HEK293 (cell line): Measurements from ENCODE around the gene KCNIP4.

ENCODE experiments used
- CTCF ChIA-PET: fragments of 350-600 bp; formaldehyde crosslinking; extraction: SDS; loops from one replicate; lab custom pipeline; 2021; ENCODE audit warnings: antibody characterized with exemption; lab: Yijun Ruan, JAX
- POLR2A ChIA-PET: fragments of 300-600 bp; formaldehyde crosslinking; extraction: SDS; loops from one replicate; lab custom pipeline; 2020; ENCODE audit warnings: antibody characterized with exemption, inconsistent platforms; lab: Yijun Ruan, JAX
- H3K27ac ChIP-seq: fragments of 200-500 bp; sonication (Bioruptor generic); 2 replicates; pipeline ENCODE4 v1.5.1; 2014; ENCODE audit warnings: low read depth, low read length, control low read depth, inconsistent platforms; ENCODE audit errors: extremely low read depth
- H3K36me3 ChIP-seq, 2 experiments: fragments of 200-500 bp in 1 of 2; sonication (Bioruptor generic) in 1 of 2; 1 replicate in 1 of 2; 2 replicates in 1 of 2; pipeline ENCODE4 v1.5.1; 2014 to 2017; ENCODE audit warnings: inconsistent platforms in 2 of 2, low read length in 2 of 2; ENCODE audit not compliant: control insufficient read depth in 2 of 2, insufficient read depth in 1 of 2
- H3K4me1 ChIP-seq: fragments of 200-500 bp; sonication (Bioruptor generic); 2 replicates; pipeline ENCODE4 v1.5.1; 2014; ENCODE audit warnings: mild to moderate bottlenecking, low read length, inconsistent platforms; ENCODE audit not compliant: control insufficient read depth, insufficient read depth
- H3K4me3 ChIP-seq: 2 replicates; pipeline ENCODE4 v1.5.1; 2011; ENCODE audit warnings: low read depth, mild to moderate bottlenecking, control low read depth, low read length, moderate library complexity
- H3K9me3 ChIP-seq: fragments of 200-500 bp; sonication (Bioruptor generic); 2 replicates; pipeline ENCODE4 v1.5.1; 2014; ENCODE audit warnings: low read depth, low read length, inconsistent platforms; ENCODE audit not compliant: control insufficient read depth, insufficient read depth
- EGR2 ChIP-seq: fragments of 450-650 bp; formaldehyde crosslinking; IDR thresholded peaks from 2 replicates; pipeline ENCODE4 v1.5.1; 2016; ENCODE audit warnings: low read depth, missing biosample characterization, missing genetic modification characterization
- MZF1 ChIP-seq: fragments of 450-650 bp; formaldehyde crosslinking; IDR thresholded peaks from 2 replicates; pipeline ENCODE4 v1.5.1; 2017; ENCODE audit warnings: missing biosample characterization, missing genetic modification characterization, borderline replicate concordance
- YY1 ChIP-seq: fragments of 450-650 bp; formaldehyde crosslinking; IDR thresholded peaks from 2 replicates; pipeline ENCODE4 v1.5.1; 2018; ENCODE audit warnings: missing biosample characterization, missing genetic modification characterization
- ZBTB21 ChIP-seq: fragments of 450-650 bp; formaldehyde crosslinking; IDR thresholded peaks from 2 replicates; pipeline ENCODE4 v1.5.1; 2017; ENCODE audit warnings: missing biosample characterization, missing genetic modification characterization
- ZBTB7A ChIP-seq: fragments of 450-650 bp; formaldehyde crosslinking; IDR thresholded peaks from 2 replicates; pipeline ENCODE4 v1.5.1; 2016; ENCODE audit warnings: low read depth, missing biosample characterization, missing genetic modification characterization
- ZFHX2 ChIP-seq: fragments of 450-650 bp; formaldehyde crosslinking; conservative IDR thresholded peaks from 2 replicates; pipeline ENCODE4 v1.5.1; 2016; ENCODE audit warnings: missing biosample characterization, missing genetic modification characterization
- ZNF155 ChIP-seq: fragments of 450-650 bp; formaldehyde crosslinking; IDR thresholded peaks from 2 replicates; pipeline ENCODE4 v1.5.1; 2016; ENCODE audit warnings: missing biosample characterization, missing genetic modification characterization
- ZNF169 ChIP-seq: fragments of 450-650 bp; formaldehyde crosslinking; IDR thresholded peaks from 2 replicates; pipeline ENCODE4 v1.5.1; 2016; ENCODE audit warnings: missing biosample characterization, missing genetic modification characterization
- ZNF211 ChIP-seq: fragments of 450-650 bp; formaldehyde crosslinking; IDR thresholded peaks from 2 replicates; pipeline ENCODE4 v1.5.1; 2016; ENCODE audit warnings: low read depth, missing biosample characterization, missing genetic modification characterization
- ZNF354C ChIP-seq: fragments of 450-650 bp; formaldehyde crosslinking; IDR thresholded peaks from 2 replicates; pipeline ENCODE4 v1.5.1; 2016; ENCODE audit warnings: missing biosample characterization, missing genetic modification characterization, low read depth, borderline replicate concordance
- ZNF529 ChIP-seq: fragments of 450-650 bp; formaldehyde crosslinking; IDR thresholded peaks from 2 replicates; pipeline ENCODE4 v1.5.1; 2017; ENCODE audit warnings: missing genetic modification characterization, missing biosample characterization; ENCODE audit not compliant: insufficient replicate concordance
- ZNF624 ChIP-seq: fragments of 450-650 bp; formaldehyde crosslinking; IDR thresholded peaks from 2 replicates; pipeline ENCODE4 v1.5.1; 2017; ENCODE audit warnings: missing biosample characterization, missing genetic modification characterization
- ZNF626 ChIP-seq: fragments of 450-650 bp; sonication (Bioruptor Pico); formaldehyde crosslinking; IDR thresholded peaks from 2 replicates; pipeline ENCODE4 v1.5.1; 2018; ENCODE audit warnings: missing biosample characterization, missing genetic modification characterization, inconsistent platforms
- TF ChIP-seq, protein P1 (sequence below): fragments of 450-650 bp; formaldehyde crosslinking; IDR thresholded peaks from 2 replicates; pipeline ENCODE4 v1.5.1; 2017; ENCODE audit warnings: missing biosample characterization, mild to moderate bottlenecking, missing genetic modification characterization, moderate library complexity
- TF ChIP-seq, protein P2 (sequence below): sonication (generic); formaldehyde crosslinking; IDR thresholded peaks from 2 replicates; pipeline ENCODE4 v1.8.1; 2022; ENCODE audit warnings: mild to moderate bottlenecking, moderate library complexity, missing genetic modification reagents
- TF ChIP-seq, protein P3 (sequence below): fragments of 450-650 bp; formaldehyde crosslinking; IDR thresholded peaks from 2 replicates; pipeline ENCODE4 v1.5.1; 2017; ENCODE audit warnings: missing biosample characterization, missing genetic modification characterization
- TF ChIP-seq, protein P4 (sequence below): fragments of 450-650 bp; formaldehyde crosslinking; IDR thresholded peaks from 2 replicates; pipeline ENCODE4 v1.5.1; 2016; ENCODE audit warnings: missing biosample characterization, missing genetic modification characterization
- TF ChIP-seq, protein P5 (sequence below): fragments of 450-650 bp; formaldehyde crosslinking; IDR thresholded peaks from 2 replicates; pipeline ENCODE4 v1.5.1; 2017; ENCODE audit warnings: missing biosample characterization, missing genetic modification characterization
- TF ChIP-seq, protein P6 (sequence below): fragments of 450-650 bp; IDR thresholded peaks from 2 replicates; pipeline ENCODE4 v1.5.1; 2018; ENCODE audit warnings: missing biosample characterization, missing genetic modification characterization

KCNIP4 gene

DNA sequence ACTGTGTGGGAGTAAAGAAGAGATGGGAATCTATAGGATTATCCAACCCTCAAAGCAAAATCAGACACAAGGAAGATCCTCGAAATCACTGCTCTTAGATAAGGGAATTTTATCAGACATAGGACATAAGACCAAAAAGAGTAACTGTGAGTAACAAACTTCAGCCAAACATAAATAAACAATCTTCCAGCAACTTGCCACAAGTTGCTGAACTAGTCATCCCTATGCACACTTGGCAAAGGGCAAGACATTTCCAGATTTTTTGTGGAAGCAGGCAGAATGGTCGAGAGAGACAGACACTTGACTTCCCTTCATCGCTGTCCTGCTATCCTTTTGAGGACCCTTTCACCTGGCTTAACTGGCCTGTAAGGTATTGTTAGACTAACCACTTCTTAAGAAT, 89.6 kb downstream of the KCNIP4 start:
- Histone ChIP-seq H3K4me1 (no peaks in the 10 kb centered on the region), H3K27ac (no peak overlapping the region), H3K36me3 (no peaks in the 10 kb centered on the region), H3K9me3 (no peaks in the 10 kb centered on the region), H3K4me3 (no peak overlapping the region)
- POLR2A ChIA-PET = no interaction called here
- CTCF ChIA-PET = no interaction called here
- TF ChIP-seq EGR2 (tag by site-specific recombination) (no peak), ZBTB7A (tag by site-specific recombination) (no peak), MZF1 (tag by site-specific recombination) (no peak), ZNF624 (tag by site-specific recombination) (no peak), YY1 (tag by site-specific recombination) (no peak), ZNF529 (tag by site-specific recombination) (no peak), ZBTB21 (no peak), ZNF155 (no peak), ZNF626 (tag by site-specific recombination) (no peak), ZFHX2 (tag by site-specific recombination) (no peak), ZNF211 (tag by site-specific recombination) (no peak), ZNF354C (tag by site-specific recombination) (no peak), ZNF169 (tag by site-specific recombination) (no peak)
- TF ChIP-seq, protein P1, sequence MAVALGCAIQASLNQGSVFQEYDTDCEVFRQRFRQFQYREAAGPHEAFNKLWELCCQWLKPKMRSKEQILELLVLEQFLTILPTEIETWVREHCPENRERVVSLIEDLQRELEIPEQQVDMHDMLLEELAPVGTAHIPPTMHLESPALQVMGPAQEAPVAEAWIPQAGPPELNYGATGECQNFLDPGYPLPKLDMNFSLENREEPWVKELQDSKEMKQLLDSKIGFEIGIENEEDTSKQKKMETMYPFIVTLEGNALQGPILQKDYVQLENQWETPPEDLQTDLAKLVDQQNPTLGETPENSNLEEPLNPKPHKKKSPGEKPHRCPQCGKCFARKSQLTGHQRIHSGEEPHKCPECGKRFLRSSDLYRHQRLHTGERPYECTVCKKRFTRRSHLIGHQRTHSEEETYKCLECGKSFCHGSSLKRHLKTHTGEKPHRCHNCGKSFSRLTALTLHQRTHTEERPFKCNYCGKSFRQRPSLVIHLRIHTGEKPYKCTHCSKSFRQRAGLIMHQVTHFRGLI (tag by site-specific recombination) = no peak
- TF ChIP-seq, protein P2, sequence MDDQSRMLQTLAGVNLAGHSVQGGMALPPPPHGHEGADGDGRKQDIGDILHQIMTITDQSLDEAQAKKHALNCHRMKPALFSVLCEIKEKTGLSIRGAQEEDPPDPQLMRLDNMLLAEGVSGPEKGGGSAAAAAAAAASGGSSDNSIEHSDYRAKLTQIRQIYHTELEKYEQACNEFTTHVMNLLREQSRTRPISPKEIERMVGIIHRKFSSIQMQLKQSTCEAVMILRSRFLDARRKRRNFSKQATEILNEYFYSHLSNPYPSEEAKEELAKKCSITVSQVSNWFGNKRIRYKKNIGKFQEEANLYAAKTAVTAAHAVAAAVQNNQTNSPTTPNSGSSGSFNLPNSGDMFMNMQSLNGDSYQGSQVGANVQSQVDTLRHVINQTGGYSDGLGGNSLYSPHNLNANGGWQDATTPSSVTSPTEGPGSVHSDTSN (CRISPR knock-in tag) = no peak
- TF ChIP-seq, protein P3, sequence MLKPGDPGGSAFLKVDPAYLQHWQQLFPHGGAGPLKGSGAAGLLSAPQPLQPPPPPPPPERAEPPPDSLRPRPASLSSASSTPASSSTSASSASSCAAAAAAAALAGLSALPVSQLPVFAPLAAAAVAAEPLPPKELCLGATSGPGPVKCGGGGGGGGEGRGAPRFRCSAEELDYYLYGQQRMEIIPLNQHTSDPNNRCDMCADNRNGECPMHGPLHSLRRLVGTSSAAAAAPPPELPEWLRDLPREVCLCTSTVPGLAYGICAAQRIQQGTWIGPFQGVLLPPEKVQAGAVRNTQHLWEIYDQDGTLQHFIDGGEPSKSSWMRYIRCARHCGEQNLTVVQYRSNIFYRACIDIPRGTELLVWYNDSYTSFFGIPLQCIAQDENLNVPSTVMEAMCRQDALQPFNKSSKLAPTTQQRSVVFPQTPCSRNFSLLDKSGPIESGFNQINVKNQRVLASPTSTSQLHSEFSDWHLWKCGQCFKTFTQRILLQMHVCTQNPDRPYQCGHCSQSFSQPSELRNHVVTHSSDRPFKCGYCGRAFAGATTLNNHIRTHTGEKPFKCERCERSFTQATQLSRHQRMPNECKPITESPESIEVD (tag by site-specific recombination) = no peak
- TF ChIP-seq, protein P4, sequence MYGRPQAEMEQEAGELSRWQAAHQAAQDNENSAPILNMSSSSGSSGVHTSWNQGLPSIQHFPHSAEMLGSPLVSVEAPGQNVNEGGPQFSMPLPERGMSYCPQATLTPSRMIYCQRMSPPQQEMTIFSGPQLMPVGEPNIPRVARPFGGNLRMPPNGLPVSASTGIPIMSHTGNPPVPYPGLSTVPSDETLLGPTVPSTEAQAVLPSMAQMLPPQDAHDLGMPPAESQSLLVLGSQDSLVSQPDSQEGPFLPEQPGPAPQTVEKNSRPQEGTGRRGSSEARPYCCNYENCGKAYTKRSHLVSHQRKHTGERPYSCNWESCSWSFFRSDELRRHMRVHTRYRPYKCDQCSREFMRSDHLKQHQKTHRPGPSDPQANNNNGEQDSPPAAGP (tag by site-specific recombination) = no peak
- TF ChIP-seq, protein P5, sequence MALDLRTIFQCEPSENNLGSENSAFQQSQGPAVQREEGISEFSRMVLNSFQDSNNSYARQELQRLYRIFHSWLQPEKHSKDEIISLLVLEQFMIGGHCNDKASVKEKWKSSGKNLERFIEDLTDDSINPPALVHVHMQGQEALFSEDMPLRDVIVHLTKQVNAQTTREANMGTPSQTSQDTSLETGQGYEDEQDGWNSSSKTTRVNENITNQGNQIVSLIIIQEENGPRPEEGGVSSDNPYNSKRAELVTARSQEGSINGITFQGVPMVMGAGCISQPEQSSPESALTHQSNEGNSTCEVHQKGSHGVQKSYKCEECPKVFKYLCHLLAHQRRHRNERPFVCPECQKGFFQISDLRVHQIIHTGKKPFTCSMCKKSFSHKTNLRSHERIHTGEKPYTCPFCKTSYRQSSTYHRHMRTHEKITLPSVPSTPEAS (tag by site-specific recombination) = no peak
- TF ChIP-seq, protein P6, sequence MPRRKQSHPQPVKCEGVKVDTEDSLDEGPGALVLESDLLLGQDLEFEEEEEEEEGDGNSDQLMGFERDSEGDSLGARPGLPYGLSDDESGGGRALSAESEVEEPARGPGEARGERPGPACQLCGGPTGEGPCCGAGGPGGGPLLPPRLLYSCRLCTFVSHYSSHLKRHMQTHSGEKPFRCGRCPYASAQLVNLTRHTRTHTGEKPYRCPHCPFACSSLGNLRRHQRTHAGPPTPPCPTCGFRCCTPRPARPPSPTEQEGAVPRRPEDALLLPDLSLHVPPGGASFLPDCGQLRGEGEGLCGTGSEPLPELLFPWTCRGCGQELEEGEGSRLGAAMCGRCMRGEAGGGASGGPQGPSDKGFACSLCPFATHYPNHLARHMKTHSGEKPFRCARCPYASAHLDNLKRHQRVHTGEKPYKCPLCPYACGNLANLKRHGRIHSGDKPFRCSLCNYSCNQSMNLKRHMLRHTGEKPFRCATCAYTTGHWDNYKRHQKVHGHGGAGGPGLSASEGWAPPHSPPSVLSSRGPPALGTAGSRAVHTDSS = no peak
